ENCODE results near the gene ACAT2. TPM values are rescaled to one million over a fixed set of nuclear protein-coding genes. Genes with fewer than 3 reads are reported as not detected.
"Not testable (repeated sequence)": the region's sequence is repeated elsewhere in the genome, so short reads cannot be mapped to it uniquely, and the experiment has no call there.

Gene ACAT2
- total RNA-seq, 2 donors from 2014 or later = 11.0 to 13.6 TPM

GRCh38 chr6:159727717-159728445, 34.0 kb upstream of the ACAT2 start:
- intact Hi-C loops (cut with DNase I) = loop anchor here (5.0 kb wide), 1 partner anchor 36 kb away; the partner anchor contains the start of gene SOD2 (in 2 of the 2)
- DNase-seq (ENCODE audit: low spot score) = peak; percentile 87

DNA sequence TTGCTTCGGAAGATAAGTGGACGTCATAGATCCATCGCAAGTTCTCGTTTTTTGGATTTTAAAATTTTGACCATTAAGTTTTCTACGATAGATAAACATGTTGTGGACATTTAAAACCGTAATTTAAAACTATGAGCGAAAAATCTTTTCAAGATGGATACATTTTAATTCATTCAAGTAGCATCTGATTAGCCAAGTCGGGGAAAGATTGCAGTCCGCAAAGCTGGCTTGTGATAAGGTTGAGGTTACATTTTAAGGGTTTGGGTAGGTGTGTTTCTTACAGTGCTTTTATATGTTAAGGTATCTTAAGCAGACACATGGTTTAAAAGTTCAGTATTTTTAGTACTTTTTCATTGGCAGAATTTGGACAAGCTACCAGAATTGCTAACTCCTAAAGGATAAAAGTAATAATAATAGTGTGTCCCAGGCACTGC, 33.3 kb upstream of the ACAT2 start:
- intact Hi-C loops (cut with DNase I) = loop anchor here (5.0 kb wide), 1 partner anchor 36 kb away; the partner anchor contains the start of gene SOD2 (in 2 of the 2)
- no peak for DNase-seq (ENCODE audit: low spot score)

DNA sequence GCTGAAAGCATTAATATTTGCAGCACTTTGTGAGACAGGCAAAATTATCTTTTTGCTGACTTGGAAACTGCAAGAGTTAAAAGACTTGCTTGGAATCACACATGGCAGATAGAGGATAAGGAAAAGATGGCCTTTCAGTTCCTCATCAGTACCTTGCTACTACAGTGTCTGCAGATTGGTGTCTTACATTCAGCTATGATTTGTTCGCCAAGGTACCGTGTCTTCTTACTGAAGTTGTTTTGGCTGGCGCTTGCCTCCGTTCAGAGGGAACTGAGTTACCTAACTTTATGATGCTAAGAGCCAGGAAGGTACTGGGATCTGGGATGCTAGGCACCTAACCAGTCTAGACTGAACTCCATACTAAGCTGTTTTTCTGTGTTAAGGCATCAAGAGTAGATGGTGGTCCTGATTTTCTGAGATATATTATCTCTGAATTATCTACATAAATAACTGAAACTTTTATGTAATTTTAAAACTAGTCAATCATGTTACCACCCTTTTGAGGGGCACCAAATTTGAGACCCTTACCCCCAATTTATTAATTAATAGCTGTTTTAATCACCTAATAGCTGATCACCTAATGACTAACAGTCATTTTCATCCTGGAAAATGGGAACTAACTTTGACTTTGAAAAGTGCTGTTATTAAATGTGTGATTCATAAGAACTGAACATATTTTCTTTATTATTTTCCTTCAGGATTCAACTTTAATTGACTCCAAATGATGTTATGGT, 32.1 kb upstream of the ACAT2 start:
- DNase-seq (ENCODE audit: low spot score) = no peak
- intact Hi-C loops (cut with DNase I) = loop anchor here (5.0 kb wide), 1 partner anchor 37 kb away; the partner anchor contains the start of gene SOD2 (in 2 of the 2)

- DNase-seq (ENCODE audit: low spot score) = no peak
- intact Hi-C loops (cut with DNase I) = no loop called here
These were observed 31.5 kb upstream of the ACAT2 start for GRCh38 chr6:159730332-159730676.

- DNase-seq (ENCODE audit: low spot score); intact Hi-C loops (cut with DNase I): not testable (repeated sequence)
These were observed 29.3 kb upstream of the ACAT2 start for GRCh38 chr6:159732550-159732949.

DNA sequence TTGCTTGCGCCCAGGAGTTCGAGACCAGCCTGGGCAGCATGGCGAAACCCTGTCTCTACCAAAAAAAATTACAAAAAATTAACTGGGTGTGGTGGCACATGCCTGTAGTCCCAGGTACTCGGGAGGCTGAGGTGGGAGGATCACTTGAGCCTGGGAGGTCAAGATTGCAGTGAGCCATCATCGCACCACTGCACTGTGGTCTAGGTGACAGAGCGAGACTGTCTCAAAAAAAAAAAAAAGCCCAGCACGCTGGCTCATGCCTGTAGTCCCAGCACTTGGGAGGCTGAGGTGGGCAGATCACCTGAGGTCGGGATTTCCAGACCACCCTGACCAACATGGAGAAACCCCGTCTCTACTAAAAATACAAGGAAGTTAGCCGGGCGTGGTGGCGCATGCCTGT, 28.4 kb upstream of the ACAT2 start:
- DNase-seq (ENCODE audit: low spot score); intact Hi-C loops (cut with DNase I): not testable (repeated sequence)

- DNase-seq (ENCODE audit: low spot score) = no peak
- intact Hi-C loops (cut with DNase I) = no loop called here
These were observed 24.9 kb upstream of the ACAT2 start for GRCh38 chr6:159736908-159737307.

GRCh38 chr6:159739341-159739740, 22.5 kb upstream of the ACAT2 start:
- intact Hi-C loops (cut with DNase I) = no loop called here
- no peak for DNase-seq (ENCODE audit: low spot score)

GRCh38 chr6:159742165-159742564, 19.7 kb upstream of the ACAT2 start:
- intact Hi-C loops (cut with DNase I) = no loop called here
- no peak for DNase-seq (ENCODE audit: low spot score)

GRCh38 chr6:159745081-159745480, 16.8 kb upstream of the ACAT2 start:
- no peak for DNase-seq (ENCODE audit: low spot score)
- intact Hi-C loops (cut with DNase I) = no loop called here

DNA sequence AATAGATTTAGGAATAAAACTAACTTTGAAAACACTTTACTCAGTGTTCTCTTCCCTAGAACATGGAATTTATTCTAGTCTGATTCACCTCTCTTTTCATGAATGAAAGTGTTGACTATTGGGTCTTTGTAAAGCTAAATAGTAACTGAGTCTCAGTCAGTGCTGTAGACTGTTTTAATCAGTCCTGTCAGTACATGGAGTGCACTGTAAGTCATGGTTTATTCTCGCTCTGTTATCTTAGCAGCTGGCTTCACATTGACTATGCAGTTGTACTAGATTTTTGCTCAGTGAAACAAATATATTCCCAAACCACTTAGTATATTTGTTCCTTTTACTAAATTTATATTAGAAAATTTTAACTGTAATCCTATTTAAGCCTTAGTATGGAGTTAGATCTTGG, 15.1 kb upstream of the ACAT2 start:
- intact Hi-C loops (cut with DNase I) = no loop called here
- no peak for DNase-seq (ENCODE audit: low spot score)

GRCh38 chr6:159748127-159748526, 13.7 kb upstream of the ACAT2 start:
- intact Hi-C loops (cut with DNase I); DNase-seq (ENCODE audit: low spot score): not testable (repeated sequence)

DNA sequence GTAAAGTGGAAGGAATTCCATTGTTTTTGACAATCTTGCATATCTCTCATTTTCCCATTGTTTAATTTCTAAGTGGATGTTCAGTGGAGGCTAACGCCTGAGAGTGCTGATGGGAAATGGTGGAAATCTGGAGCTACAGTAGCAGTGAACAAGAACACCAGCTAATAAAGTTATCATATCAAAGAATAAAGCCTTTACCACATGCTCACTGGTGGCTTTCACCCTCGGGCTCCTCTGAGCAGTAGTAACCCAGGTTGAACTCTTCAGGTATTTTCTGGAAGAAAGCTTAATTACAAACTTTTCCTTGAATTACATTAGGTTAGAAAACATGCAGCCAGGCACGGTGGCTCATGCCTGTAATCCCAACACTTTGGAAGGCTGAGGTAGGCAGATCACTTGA, 10.4 kb upstream of the ACAT2 start:
- intact Hi-C loops (cut with DNase I) = no loop called here
- no peak for DNase-seq (ENCODE audit: low spot score)

GRCh38 chr6:159753081-159753872, 8.6 kb upstream of the ACAT2 start:
- no peak for DNase-seq (ENCODE audit: low spot score)
- intact Hi-C loops (cut with DNase I) = no loop called here

GRCh38 chr6:159754401-159754800, 7.4 kb upstream of the ACAT2 start:
- no peak for DNase-seq (ENCODE audit: low spot score)
- intact Hi-C loops (cut with DNase I) = no loop called here

- no peak for DNase-seq (ENCODE audit: low spot score)
- intact Hi-C loops (cut with DNase I) = loop anchor here in 1 of 2 donors (5.0 kb wide), 1 partner anchor 63 kb away; the partner anchor contains the start of gene SOD2
These were observed 6.6 kb upstream of the ACAT2 start for GRCh38 chr6:159754959-159755914.

- no peak for DNase-seq (ENCODE audit: low spot score)
- intact Hi-C loops (cut with DNase I) = loop anchor here in 1 of 2 donors (5.0 kb wide), 1 partner anchor 64 kb away; the partner anchor contains the start of gene SOD2
These were observed 5.3 kb upstream of the ACAT2 start for GRCh38 chr6:159756508-159756907.
